ENCODE data around the gene GSG1L. TPM values are rescaled to one million over a fixed set of nuclear protein-coding genes. Genes with fewer than 3 reads are reported as not detected.
"Not testable (repeated sequence)": the region's sequence is repeated elsewhere in the genome, so short reads cannot be mapped to it uniquely, and the experiment has no call there.

GSG1L gene
- total RNA-seq, 1 donor from 2014 or later: not detected

DNA sequence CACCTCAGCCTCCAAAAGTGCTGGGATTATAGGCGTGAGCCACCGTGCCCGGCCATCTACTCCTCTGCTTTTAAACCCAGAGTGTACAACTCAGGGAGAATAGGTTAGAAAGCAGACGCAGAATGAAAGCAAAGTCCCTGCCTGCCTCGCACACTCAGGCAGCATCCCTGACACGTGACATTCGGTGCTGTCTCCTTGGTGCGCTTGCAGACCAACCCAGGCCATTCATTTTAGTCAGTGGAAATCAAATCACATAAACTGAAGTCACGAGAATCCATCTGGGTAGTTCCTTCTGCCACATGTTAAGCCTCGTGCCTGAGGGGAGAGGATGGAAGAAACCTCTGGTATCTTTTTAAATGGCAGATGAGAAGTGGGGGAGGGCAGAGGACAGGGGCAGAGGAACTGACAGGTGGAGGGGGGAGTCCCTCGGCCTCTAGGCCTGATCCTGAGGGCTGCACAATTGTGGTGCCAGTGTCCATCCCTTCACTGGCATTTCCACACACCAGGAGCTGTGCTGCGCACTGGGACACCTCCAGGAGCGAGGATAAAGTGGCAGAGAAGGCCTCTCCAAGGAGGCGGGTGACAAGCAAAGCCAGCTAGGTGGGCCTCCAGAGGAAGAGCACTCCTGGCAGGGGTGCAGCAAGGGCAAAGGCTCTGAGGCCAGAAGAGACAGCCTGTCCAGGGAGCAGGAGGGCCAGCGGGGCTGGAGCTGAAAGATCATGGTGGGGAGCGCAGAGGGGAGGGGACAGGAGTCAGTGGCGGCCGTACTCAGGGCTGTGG, 317.2 kb downstream of the GSG1L start:
- H3K27ac ChIP-seq: no peak overlapping the region
- intact Hi-C loops (cut with DNase I): no loop called here

DNA sequence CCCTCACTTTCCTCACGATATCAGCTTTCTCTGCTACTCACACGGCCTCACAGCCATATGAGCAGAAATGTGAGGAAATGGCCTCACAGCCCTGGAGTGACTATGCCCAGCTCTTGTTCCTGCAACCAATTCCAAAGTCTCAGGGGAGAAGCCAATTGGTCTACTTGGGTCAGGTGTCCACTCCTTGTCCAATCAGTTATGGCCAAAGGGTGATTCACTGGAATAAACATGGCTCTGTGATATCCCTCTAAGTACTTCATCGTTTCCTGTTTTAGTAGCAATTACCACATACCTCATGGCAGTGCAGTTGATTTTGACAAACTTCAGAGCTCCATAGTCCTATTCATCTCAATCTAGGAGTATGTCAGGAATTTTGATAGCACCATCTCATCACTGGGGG, 318.2 kb downstream of the GSG1L start:
- Histone ChIP-seq H3K27me3 (no peaks in the 10 kb centered on the region), H3K9me3 (no peaks in the 10 kb centered on the region), H3K27ac (no peak overlapping the region), H3K36me3 (peaks cover 0 to 18% of the 10 kb centered on the region in 2 donors), H3K4me1 (no peaks in the 10 kb centered on the region), H3K4me3 (no peak overlapping the region)
- intact Hi-C loops (cut with DNase I): no loop called here
- TF ChIP-seq, protein P1, sequence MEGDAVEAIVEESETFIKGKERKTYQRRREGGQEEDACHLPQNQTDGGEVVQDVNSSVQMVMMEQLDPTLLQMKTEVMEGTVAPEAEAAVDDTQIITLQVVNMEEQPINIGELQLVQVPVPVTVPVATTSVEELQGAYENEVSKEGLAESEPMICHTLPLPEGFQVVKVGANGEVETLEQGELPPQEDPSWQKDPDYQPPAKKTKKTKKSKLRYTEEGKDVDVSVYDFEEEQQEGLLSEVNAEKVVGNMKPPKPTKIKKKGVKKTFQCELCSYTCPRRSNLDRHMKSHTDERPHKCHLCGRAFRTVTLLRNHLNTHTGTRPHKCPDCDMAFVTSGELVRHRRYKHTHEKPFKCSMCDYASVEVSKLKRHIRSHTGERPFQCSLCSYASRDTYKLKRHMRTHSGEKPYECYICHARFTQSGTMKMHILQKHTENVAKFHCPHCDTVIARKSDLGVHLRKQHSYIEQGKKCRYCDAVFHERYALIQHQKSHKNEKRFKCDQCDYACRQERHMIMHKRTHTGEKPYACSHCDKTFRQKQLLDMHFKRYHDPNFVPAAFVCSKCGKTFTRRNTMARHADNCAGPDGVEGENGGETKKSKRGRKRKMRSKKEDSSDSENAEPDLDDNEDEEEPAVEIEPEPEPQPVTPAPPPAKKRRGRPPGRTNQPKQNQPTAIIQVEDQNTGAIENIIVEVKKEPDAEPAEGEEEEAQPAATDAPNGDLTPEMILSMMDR (IDR thresholded peaks at IDR 0.05): no peak
- no peak for DNase-seq (ENCODE audit: low spot score in 2 of 2)

More for the DNA sequence above, 317.2 kb downstream of the GSG1L start:
- Histone ChIP-seq H3K9me3 (no peaks in the 10 kb centered on the region), H3K4me3 (no peak overlapping the region), H3K36me3 (peaks cover 0 to 9% of the 10 kb centered on the region in 2 donors), H3K27me3 (no peaks in the 10 kb centered on the region), H3K4me1 (no peaks in the 10 kb centered on the region)
- TF ChIP-seq, protein P1 (IDR thresholded peaks at IDR 0.05): no peak
- DNase-seq (ENCODE audit: low spot score in 2 of 2): no peak

DNA sequence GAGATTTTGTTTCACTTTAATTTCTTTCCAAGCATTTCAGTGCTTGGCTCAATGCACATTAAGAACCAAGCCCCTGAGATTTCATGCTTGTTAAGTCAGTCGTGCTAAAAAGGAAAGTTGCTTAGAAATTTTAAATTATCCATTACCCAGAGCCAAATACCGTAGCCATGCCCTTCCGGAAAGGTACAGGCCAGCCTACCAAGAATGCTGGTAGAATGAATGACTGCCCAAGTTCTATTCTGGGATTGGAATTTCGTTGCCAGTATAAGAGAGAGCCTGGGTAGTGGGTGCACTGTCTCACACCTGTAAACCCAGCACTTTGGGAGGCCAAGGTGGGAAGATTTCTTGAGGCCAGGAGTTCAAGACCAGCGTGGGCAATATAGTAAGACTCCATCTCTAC, 319.6 kb downstream of the GSG1L start:
- intact Hi-C loops (cut with DNase I): no loop called here
- H3K27ac ChIP-seq: peak overlapping the region; percentile 36 to 39
- peaks cover 0 to 12% of the 10 kb centered on the region in 2 donors for H3K36me3 ChIP-seq
- no peak for DNase-seq (ENCODE audit: low spot score in 2 of 2)
- no peaks in the 10 kb centered on the region for H3K4me1 ChIP-seq
- no peaks in the 10 kb centered on the region for H3K27me3 ChIP-seq
- TF ChIP-seq, protein P1 (IDR thresholded peaks at IDR 0.05): no peak
- H3K9me3 ChIP-seq: no peaks in the 10 kb centered on the region
- no peak overlapping the region for H3K4me3 ChIP-seq

DNA sequence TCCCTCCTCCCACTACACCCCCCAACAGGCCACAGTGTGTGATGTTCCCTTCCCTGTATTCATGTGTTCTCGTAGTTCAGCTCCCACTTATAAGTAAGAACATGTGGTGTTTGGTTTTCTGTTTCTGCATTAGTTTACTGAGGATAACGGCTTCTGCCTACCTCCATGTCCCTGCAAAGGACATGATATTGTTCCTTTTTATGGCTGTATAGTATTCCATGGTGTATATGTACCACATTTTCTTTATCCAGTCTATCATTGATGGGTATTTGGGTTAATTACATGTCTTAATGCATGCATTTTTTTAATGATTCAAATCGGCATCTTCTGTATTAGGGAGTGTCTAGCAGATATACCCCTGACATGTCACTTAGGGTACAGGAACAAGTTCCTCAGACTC, 320.5 kb downstream of the GSG1L start:
- intact Hi-C loops (cut with DNase I); H3K4me3 ChIP-seq; DNase-seq (ENCODE audit: low spot score in 2 of 2); H3K27me3 ChIP-seq; H3K27ac ChIP-seq; H3K9me3 ChIP-seq; H3K4me1 ChIP-seq: not testable (repeated sequence)
- peaks cover 0 to 12% of the 10 kb centered on the region in 2 donors for H3K36me3 ChIP-seq

DNA sequence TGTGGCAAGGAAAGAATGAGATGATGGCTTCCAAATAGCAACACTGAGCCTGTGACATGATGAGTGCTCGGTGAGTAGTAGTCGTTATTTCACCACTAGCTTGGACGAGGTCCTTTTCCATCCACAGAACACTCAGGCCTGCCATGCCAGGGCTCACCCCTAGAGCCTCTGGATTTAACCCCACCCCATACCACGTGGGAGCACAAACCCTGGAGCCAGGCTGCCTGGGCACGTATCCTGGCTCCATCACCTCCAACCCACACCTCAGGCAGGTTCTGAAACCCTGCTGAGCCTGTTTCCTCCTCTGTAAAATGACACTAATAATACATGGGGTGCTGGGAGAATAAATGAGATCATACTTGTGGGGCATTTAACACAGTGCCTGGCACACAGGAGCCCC, 321.2 kb downstream of the GSG1L start:
- intact Hi-C loops (cut with DNase I): no loop called here
- Histone ChIP-seq H3K27ac (no peak overlapping the region), H3K4me1 (no peaks in the 10 kb centered on the region), H3K4me3 (no peak overlapping the region), H3K36me3 (peaks cover 0 to 12% of the 10 kb centered on the region in 2 donors), H3K9me3 (no peaks in the 10 kb centered on the region), H3K27me3 (no peaks in the 10 kb centered on the region)
- TF ChIP-seq, protein P1 (IDR thresholded peaks at IDR 0.05): no peak
- no peak for DNase-seq (ENCODE audit: low spot score in 2 of 2)

DNA sequence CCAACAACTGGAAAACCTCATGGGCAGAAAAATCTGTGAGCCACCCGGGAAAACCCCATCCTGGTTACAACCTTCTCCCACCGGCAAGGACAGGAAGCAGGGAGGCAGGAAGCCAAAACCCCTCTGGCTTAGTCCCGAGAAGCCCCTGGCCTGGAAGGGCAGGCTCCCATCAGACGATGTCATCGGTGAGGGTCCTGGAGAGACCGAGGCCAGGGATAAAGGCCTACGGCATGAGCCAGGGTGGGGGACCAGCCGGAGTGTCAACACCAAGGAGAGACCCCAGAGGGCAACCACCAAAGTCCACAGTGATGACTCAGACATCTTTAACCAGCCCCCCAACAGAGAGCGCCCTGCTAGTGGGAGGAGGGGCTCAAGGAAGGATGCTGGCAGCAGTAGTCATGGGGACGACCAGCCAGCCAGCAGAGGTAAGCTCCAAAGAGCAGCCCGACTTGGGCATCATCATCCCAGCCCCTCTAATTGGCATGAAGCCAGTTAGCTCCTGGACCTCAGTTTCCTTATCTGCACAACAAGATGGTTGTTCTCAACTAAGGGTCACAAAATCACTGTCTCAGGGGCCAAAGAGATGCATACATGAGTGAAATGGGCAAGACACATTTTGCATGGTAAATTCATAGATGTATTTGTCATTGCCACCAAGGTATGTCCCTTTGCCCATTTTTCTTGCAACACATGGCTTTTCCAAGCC, 322.9 kb downstream of the GSG1L start:
- intact Hi-C loops (cut with DNase I): no loop called here
- TF ChIP-seq, protein P1 (IDR thresholded peaks at IDR 0.05): no peak
- Histone ChIP-seq H3K36me3 (peaks cover 0 to 12% of the 10 kb centered on the region in 2 donors), H3K4me3 (no peak overlapping the region), H3K4me1 (no peaks in the 10 kb centered on the region), H3K27ac (no peak overlapping the region), H3K27me3 (no peaks in the 10 kb centered on the region), H3K9me3 (no peaks in the 10 kb centered on the region)
- no peak for DNase-seq (ENCODE audit: low spot score in 2 of 2)
